Omental fat pad (tissue), 4 donors: Measurements from ENCODE around the gene ATG5. TPM values are rescaled to one million over a fixed set of nuclear protein-coding genes. Genes with fewer than 3 reads are reported as not detected.
"Not testable (repeated sequence)": the region's sequence is repeated elsewhere in the genome, so short reads cannot be mapped to it uniquely, and the experiment has no call there.

Source experiments
- ATAC-seq: fragments of 150-250 bp; one replicate; pipeline ENCODE4 v1.9.1; 2016; ENCODE audit warnings: mild to moderate bottlenecking, moderate library complexity; ENCODE audit not compliant: low FRiP score
- DNase-seq: peaks from one replicate; pipeline ENCODE4 v3.0.0-alpha.2; 2019; ENCODE audit warnings: low spot score
- CTCF ChIP-seq, 3 donors: fragments of 450-650 bp; IDR thresholded peaks; one replicate each; pipeline ENCODE4 v1.5.1; 2016 to 2017; ENCODE audit warnings: antibody characterized with exemption in 3 of 3, mild to moderate bottlenecking in 3 of 3, moderate library complexity in 2 of 3
- total RNA-seq, 4 donors: library from RNA; depleted of rRNA; stranded (reverse); fragments of >200 nt; gene quantifications; one replicate each; pipeline ENCODE4 v1.1.0, GENCODE V29; 2016

The ATG5 gene
- total RNA-seq, 4 donors from 2014 or later = 27.8 to 40.0 (median 31.8) TPM

- DNase-seq (no peak), ATAC-seq (no peak)
- TF ChIP-seq CTCF (IDR thresholded peaks at IDR 0.05) = no peak
Measured at GRCh38 chr6:106244521-106244920, 81.0 kb downstream of the ATG5 start.

GRCh38 chr6:106243261-106243660, 82.3 kb downstream of the ATG5 start:
- ATAC-seq (no peak), DNase-seq (no peak)
- TF ChIP-seq CTCF (IDR thresholded peaks at IDR 0.05) = no peak

- ATAC-seq (no peak), DNase-seq (no peak)
- TF ChIP-seq CTCF (IDR thresholded peaks at IDR 0.05) = no peak
Measured at GRCh38 chr6:106241498-106241897, 84.1 kb downstream of the ATG5 start.

DNA sequence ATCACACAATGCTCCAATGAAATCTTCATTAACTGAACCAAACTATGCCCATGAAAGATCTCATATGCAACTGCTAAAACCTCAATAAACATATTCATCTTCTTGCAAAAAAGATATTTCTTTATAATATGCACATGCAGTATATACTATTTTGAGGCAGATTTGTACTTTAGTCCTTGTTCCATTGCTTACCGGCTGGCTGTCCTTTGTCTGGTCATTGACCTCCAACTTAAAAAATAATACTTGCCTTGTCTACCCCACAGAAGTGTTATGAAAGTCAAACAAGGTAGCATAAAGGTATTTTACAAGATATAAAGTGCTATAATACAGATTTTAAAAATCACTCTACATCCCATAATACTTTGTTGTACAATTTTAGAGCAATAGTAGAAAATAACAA, 88.3 kb downstream of the ATG5 start:
- ATAC-seq (no peak), DNase-seq (no peak)
- no peak for TF ChIP-seq CTCF (IDR thresholded peaks at IDR 0.05)

DNA sequence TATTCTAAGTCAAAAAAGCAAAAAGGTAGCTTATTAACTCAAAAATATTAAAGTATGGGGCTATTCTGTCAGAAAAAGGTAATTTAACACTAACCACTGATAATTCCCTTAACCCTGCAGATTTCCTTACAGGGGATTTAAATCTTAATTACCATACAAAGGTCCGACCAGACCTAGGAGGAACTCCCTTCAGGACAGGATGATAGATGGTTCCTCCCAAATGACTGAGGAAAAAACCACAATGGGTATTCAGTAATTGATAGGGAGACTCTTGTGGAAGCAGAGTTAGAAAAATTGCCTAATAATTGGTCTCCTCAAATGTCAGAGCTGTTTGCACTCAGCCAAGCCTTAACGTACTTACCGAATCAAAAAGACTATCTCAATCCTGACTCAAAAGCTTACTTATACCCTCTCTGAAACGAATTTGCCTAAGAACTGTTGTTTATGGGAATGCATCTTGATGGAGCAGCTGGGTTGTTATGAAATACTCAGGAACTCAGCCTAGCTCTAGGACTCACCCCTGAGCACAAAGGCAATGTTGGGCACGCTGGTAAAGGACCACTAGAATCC, 95.6 kb downstream of the ATG5 start:
- DNase-seq, ATAC-seq: not testable (repeated sequence)

DNA sequence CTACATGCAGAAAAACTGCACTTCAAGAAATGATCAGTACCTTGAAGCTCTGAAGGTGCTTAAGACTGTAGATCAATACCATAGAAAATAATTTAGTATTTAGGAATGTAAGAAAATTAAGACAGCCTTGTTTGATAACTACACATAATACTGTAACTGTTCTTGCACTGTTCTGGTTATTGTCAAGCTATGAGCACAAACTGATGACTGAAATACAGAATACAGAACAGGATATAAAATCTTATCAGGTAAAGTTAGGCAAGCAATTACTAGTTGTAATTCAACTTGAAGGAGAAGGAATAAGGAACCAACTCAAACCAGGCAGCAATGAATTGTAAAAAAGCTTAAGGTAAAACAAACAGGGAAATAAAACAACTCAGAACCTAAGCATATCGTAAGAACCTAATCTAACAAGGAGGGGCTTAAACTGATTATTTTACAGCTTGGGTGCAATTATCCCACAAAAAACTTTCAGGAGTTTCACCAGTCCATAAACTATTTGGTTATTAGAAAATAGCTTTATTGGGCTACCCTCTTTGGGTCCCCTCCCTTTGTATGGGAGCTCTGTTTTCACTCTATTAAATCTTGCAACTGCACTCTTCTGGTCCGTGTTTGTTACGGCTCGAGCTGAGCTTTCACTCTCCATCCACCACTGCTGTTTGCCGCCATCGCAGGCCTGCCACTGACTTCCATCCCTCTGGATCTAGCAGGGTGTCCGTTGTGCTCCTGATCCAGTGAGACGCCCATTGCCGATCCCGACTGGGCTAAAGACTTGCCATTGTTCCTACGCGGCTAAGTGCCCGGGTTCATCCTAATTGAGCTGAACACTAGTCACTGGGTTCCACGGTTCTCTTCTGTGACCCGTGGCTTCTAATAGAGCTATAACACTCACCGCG, 97.7 kb downstream of the ATG5 start:
- DNase-seq (no peak), ATAC-seq (no peak)
- no peak for TF ChIP-seq CTCF (IDR thresholded peaks at IDR 0.05)

DNA sequence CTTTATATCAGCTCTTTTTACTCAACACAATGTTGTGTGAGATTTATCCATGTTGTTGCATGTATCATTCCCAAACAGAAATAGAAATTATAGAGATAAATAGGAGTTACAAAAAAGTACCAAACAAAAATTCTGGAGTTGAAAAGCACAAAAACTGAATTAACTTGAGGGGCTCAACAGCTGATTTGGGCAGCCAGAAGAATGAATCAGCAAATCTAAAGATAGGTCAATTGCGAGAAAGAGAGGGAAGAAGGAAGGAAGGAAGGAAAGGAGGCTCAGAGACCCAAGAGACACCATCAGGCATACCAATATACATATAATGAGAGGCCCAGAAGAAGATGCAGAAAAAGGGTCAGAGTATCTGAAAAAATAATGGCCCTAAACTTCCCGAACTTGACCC, 98.9 kb downstream of the ATG5 start:
- DNase-seq (no peak), ATAC-seq (no peak)
- TF ChIP-seq CTCF (IDR thresholded peaks at IDR 0.05) = no peak
